SK-N-MC (cell line): ENCODE results near the gene ZFAND5.

Source experiments
- DNase-seq: peaks from one replicate; pipeline ENCODE4 v3.0.0-alpha.2; 2011; ENCODE audit warnings: low read depth, low spot score
- H3K27ac ChIP-seq: fragments of 200-600 bp; sonication (generic); 2 replicates; pipeline ENCODE4 v1.5.1; 2016; ENCODE audit warnings: mixed run types
- H3K36me3 ChIP-seq: fragments of 200-600 bp; sonication (generic); 2 replicates; pipeline ENCODE4 v1.6.1; 2017; ENCODE audit warnings: antibody characterized with exemption, low read length, mixed read lengths; ENCODE audit not compliant: insufficient read depth
- H3K4me3 ChIP-seq: fragments of 200-600 bp; sonication (generic); 2 replicates; pipeline ENCODE4 v1.5.1; 2016
- H3K9ac ChIP-seq: fragments of 200-600 bp; sonication (generic); 2 replicates; pipeline ENCODE4 v1.8.0; 2017; ENCODE audit warnings: mixed run types, mixed read lengths; ENCODE audit not compliant: insufficient read length
- H3K9me3 ChIP-seq: fragments of 200-600 bp; sonication (generic); 2 replicates; pipeline ENCODE4 v1.6.1; 2017; ENCODE audit warnings: low read depth, mild to moderate bottlenecking, antibody characterized with exemption, low read length, moderate library complexity, mixed read lengths
- EZH2 ChIP-seq: fragments of 200-600 bp; sonication (generic); IDR thresholded peaks from one replicate; pipeline ENCODE4 v1.6.1; 2017; ENCODE audit warnings: antibody characterized with exemption
- FOXP2 ChIP-seq: optimal IDR thresholded peaks from 2 replicates; pipeline ENCODE3; 2011; ENCODE audit warnings: mild to moderate bottlenecking, moderate library complexity; ENCODE audit not compliant: insufficient read depth; ENCODE audit errors: extremely low read length, control extremely low read depth
- POLR2AphosphoS5 ChIP-seq: IDR thresholded peaks from 2 replicates; pipeline ENCODE4 v1.6.1; 2012; ENCODE audit warnings: mild to moderate bottlenecking, low read depth, low read length, borderline replicate concordance

Gene ZFAND5

GRCh38 chr9:72305707-72306106, 59.3 kb downstream of the ZFAND5 start:
- Histone ChIP-seq H3K4me3 (peak overlapping the region; percentile 59), H3K36me3 (no peaks in the 10 kb centered on the region), H3K9ac (no peak overlapping the region), H3K27ac (0 out of 2 replicates have a peak overlapping the region, but pooled peaks have one; percentile 32), H3K9me3 (no peaks in the 10 kb centered on the region)
- TF ChIP-seq FOXP2 (no peak), EZH2 (no peak), POLR2AphosphoS5 (no peak)
- no peak for DNase-seq

GRCh38 chr9:72305102-72305546, 59.9 kb downstream of the ZFAND5 start:
- Histone ChIP-seq H3K4me3 (peak overlapping the region; percentile 59), H3K27ac (peak overlapping the region; percentile 71; the same call in 1 of the 2 replicates), H3K9me3 (no peaks in the 10 kb centered on the region), H3K9ac (peak overlapping the region; percentile 55), H3K36me3 (no peaks in the 10 kb centered on the region)
- DNase-seq, result no peak
- TF ChIP-seq EZH2, result no peak
- peak; percentile 49; the same call in 1 of the 2 replicates for TF ChIP-seq POLR2AphosphoS5

- TF ChIP-seq POLR2AphosphoS5 (no peak), EZH2 (no peak), FOXP2 (no peak)
- Histone ChIP-seq H3K36me3 (no peaks in the 10 kb centered on the region), H3K27ac (peak overlapping the region; percentile 71; the same call in 1 of the 2 replicates), H3K9me3 (no peaks in the 10 kb centered on the region), H3K9ac (peak overlapping the region; percentile 55), H3K4me3 (peak overlapping the region; percentile 59)
- no peak for DNase-seq
Measured at GRCh38 chr9:72304538-72304937, 60.5 kb downstream of the ZFAND5 start.
